ENCODE results near the gene NUMBL. TPM values are rescaled to one million over a fixed set of nuclear protein-coding genes. Genes with fewer than 3 reads are reported as not detected.

The NUMBL gene
- total RNA-seq, 1 experiment from 2014 or later: 18.4 TPM

GRCh38 chr19:40697007-40697406 is 6.6 kb upstream of the NUMBL start:
- DNase-seq (ENCODE audit: unreplicated experiment): no peak
- no peaks in the 10 kb centered on the region for H3K27me3 Mint-ChIP-seq (ENCODE audit: insufficient read depth, unreplicated experiment)
- POLR2A ChIA-PET: interaction anchor here (1.9 kb wide), 1 partner anchor 19 kb away, joined by 5 read pairs; the partner anchor contains the start of genes COQ8B and ITPKC
- BruUV-seq (replicated peaks): no TSS peak
- H3K36me3 Mint-ChIP-seq (ENCODE audit: insufficient read depth, unreplicated experiment): peaks cover 38% of the 10 kb centered on the region
- CTCF ChIA-PET: no interaction called here
- intact Hi-C loops (cut with micrococcal nuclease): no loop called here
- TF ChIP-seq CTCF (IDR thresholded peaks at IDR 0.05; ENCODE audit: unreplicated experiment): no peak
- H3K4me3 Mint-ChIP-seq (ENCODE audit: unreplicated experiment): no peak overlapping the region
- no peak overlapping the region for H3K27ac Mint-ChIP-seq (ENCODE audit: low read depth, unreplicated experiment)
- no peaks in the 10 kb centered on the region for H3K9me3 Mint-ChIP-seq (ENCODE audit: unreplicated experiment)
- H3K4me1 Mint-ChIP-seq (ENCODE audit: insufficient read depth, unreplicated experiment): no peaks in the 10 kb centered on the region

GRCh38 chr19:40695881-40696280 is 5.4 kb upstream of the NUMBL start:
- H3K4me3 Mint-ChIP-seq (ENCODE audit: unreplicated experiment): no peak overlapping the region
- no peak overlapping the region for H3K27ac Mint-ChIP-seq (ENCODE audit: low read depth, unreplicated experiment)
- no peaks in the 10 kb centered on the region for H3K27me3 Mint-ChIP-seq (ENCODE audit: insufficient read depth, unreplicated experiment)
- H3K9me3 Mint-ChIP-seq (ENCODE audit: unreplicated experiment): no peaks in the 10 kb centered on the region
- BruUV-seq (replicated peaks): no TSS peak
- peaks cover 27% of the 10 kb centered on the region for H3K36me3 Mint-ChIP-seq (ENCODE audit: insufficient read depth, unreplicated experiment)
- H3K4me1 Mint-ChIP-seq (ENCODE audit: insufficient read depth, unreplicated experiment): no peaks in the 10 kb centered on the region
- CTCF ChIA-PET: no interaction called here
- intact Hi-C loops (cut with micrococcal nuclease): no loop called here
- TF ChIP-seq CTCF (IDR thresholded peaks at IDR 0.05; ENCODE audit: unreplicated experiment): no peak
- POLR2A ChIA-PET: interaction anchor here (1.9 kb wide), 1 partner anchor 21 kb away, joined by 5 read pairs; the partner anchor contains the start of genes COQ8B and ITPKC
- DNase-seq (ENCODE audit: unreplicated experiment): no peak

GRCh38 chr19:40693896-40694295 is 3.4 kb upstream of the NUMBL start:
- ChIA-PET POLR2A (no interaction called here), CTCF (no interaction called here)
- Mint-ChIP-seq H3K27me3 (ENCODE audit: insufficient read depth, unreplicated experiment) (no peaks in the 10 kb centered on the region), H3K27ac (ENCODE audit: low read depth, unreplicated experiment) (no peak overlapping the region), H3K4me3 (ENCODE audit: unreplicated experiment) (no peak overlapping the region), H3K9me3 (ENCODE audit: unreplicated experiment) (no peaks in the 10 kb centered on the region), H3K4me1 (ENCODE audit: insufficient read depth, unreplicated experiment) (no peaks in the 10 kb centered on the region), H3K36me3 (ENCODE audit: insufficient read depth, unreplicated experiment) (peaks cover 15% of the 10 kb centered on the region)
- no peak for TF ChIP-seq CTCF (IDR thresholded peaks at IDR 0.05; ENCODE audit: unreplicated experiment)
- intact Hi-C loops (cut with micrococcal nuclease): no loop called here
- no peak for DNase-seq (ENCODE audit: unreplicated experiment)
- BruUV-seq (replicated peaks): no TSS peak

- DNase-seq (ENCODE audit: unreplicated experiment): no peak
- Mint-ChIP-seq H3K27ac (ENCODE audit: low read depth, unreplicated experiment) (peak overlapping the region; percentile 41), H3K9me3 (ENCODE audit: unreplicated experiment) (no peaks in the 10 kb centered on the region), H3K4me3 (ENCODE audit: unreplicated experiment) (no peak overlapping the region), H3K27me3 (ENCODE audit: insufficient read depth, unreplicated experiment) (no peaks in the 10 kb centered on the region), H3K4me1 (ENCODE audit: insufficient read depth, unreplicated experiment) (no peaks in the 10 kb centered on the region), H3K36me3 (ENCODE audit: insufficient read depth, unreplicated experiment) (peaks cover 15% of the 10 kb centered on the region)
- TF ChIP-seq CTCF (IDR thresholded peaks at IDR 0.05; ENCODE audit: unreplicated experiment): no peak
- intact Hi-C loops (cut with micrococcal nuclease): no loop called here
- CTCF ChIA-PET: interaction anchor here (0.7 kb wide), 1 partner anchor 11 kb away, joined by 3 read pairs; no protein-coding TSS in a partner anchor
- BruUV-seq (replicated peaks): no TSS peak
- POLR2A ChIA-PET: interaction anchor here (1.1 kb wide), 1 partner anchor 23 kb away, joined by 5 read pairs; the partner anchor contains the start of genes COQ8B and ITPKC
Measured at GRCh38 chr19:40693150-40693788, 2.8 kb upstream of the NUMBL start.
